GM12873 (cell line): ENCODE results near the gene INTS6L.

Source experiments
- TF ChIP-seq, protein P1 (sequence below): IDR thresholded peaks from 2 replicates; pipeline ENCODE4 v1.5.1; 2012; ENCODE audit warnings: low read depth, mild to moderate bottlenecking, moderate library complexity, low read length, control low read depth; ENCODE audit not compliant: insufficient read depth; ENCODE audit errors: missing control alignments

INTS6L gene

DNA sequence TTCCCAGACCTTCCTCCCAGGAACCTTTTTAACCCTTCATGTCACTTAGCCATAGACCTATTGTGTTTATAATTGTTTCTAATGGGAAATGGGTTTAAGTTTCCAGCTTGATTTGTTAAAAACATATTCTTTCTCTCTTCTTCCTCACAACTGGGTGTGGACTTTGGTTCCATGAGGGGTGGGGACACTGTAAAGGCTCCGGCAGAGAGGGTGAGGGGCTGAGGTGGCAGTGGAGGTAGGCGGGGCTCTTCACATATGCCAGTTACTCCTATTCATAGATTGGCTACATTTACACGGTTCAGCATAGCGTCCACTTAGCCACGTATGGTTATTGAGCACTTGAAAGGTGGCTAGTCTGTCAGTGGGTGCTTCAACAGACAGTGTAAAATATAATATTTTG, 7.8 kb downstream of the INTS6L start:
- TF ChIP-seq, protein P1, sequence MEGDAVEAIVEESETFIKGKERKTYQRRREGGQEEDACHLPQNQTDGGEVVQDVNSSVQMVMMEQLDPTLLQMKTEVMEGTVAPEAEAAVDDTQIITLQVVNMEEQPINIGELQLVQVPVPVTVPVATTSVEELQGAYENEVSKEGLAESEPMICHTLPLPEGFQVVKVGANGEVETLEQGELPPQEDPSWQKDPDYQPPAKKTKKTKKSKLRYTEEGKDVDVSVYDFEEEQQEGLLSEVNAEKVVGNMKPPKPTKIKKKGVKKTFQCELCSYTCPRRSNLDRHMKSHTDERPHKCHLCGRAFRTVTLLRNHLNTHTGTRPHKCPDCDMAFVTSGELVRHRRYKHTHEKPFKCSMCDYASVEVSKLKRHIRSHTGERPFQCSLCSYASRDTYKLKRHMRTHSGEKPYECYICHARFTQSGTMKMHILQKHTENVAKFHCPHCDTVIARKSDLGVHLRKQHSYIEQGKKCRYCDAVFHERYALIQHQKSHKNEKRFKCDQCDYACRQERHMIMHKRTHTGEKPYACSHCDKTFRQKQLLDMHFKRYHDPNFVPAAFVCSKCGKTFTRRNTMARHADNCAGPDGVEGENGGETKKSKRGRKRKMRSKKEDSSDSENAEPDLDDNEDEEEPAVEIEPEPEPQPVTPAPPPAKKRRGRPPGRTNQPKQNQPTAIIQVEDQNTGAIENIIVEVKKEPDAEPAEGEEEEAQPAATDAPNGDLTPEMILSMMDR: no peak

DNA sequence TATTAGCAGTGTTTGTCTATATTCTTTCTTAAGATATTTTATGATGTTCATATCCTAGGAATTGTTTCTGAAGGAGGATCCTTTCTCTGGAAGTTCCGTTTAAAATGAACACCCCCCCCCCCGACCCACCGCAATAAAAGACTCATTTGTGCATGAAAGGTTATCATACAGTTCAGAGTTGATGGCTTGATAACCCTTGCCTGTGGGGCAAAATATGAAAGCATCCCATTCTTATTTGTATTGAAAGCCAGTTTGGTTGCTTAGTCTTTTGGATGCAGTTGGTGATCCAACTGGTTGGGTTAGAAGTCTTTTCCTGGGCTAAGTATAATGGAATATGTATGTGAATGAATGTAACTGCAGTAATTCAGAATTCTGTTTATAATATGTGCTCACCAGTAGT, 8.3 kb downstream of the INTS6L start:
- TF ChIP-seq, protein P1: no peak

DNA sequence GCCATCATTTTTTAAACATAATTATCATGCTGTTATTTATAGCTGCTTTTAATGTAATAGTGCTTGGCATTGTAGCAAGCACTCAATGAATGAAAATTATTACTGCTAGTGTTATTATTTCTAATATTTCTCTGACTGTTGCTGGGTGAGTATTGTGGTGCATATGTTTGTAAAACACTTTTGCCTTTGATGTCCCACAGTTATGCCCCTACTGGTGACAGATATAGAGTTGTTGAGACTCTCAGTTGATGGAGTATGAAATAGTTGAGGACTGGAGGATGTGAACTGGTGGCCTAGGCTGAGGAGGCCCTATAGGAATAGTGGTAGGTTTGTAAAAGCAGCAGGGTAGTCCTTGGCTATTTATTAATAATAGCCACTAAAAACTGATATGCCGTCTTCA, 9.6 kb downstream of the INTS6L start:
- TF ChIP-seq, protein P1: no peak

DNA sequence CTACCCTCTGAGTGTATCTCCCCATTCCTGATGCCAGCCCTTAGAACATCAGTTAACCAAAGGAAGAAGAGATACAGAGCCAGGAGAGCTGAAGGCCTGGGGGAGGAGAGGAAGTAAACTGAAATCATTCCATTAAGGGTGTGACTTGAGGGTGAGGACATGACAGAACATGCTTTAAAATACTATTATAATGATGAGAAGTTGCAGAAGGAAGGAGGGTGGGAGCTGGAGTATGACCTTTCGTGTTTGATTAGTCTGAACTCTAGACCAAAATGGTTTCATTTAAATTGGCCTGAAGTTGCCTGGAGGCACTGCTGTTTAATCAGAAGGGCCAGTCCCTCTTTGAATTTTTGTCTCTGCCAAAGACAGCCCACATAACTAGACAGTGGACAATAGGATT, 11.4 kb downstream of the INTS6L start:
- TF ChIP-seq, protein P1: no peak

DNA sequence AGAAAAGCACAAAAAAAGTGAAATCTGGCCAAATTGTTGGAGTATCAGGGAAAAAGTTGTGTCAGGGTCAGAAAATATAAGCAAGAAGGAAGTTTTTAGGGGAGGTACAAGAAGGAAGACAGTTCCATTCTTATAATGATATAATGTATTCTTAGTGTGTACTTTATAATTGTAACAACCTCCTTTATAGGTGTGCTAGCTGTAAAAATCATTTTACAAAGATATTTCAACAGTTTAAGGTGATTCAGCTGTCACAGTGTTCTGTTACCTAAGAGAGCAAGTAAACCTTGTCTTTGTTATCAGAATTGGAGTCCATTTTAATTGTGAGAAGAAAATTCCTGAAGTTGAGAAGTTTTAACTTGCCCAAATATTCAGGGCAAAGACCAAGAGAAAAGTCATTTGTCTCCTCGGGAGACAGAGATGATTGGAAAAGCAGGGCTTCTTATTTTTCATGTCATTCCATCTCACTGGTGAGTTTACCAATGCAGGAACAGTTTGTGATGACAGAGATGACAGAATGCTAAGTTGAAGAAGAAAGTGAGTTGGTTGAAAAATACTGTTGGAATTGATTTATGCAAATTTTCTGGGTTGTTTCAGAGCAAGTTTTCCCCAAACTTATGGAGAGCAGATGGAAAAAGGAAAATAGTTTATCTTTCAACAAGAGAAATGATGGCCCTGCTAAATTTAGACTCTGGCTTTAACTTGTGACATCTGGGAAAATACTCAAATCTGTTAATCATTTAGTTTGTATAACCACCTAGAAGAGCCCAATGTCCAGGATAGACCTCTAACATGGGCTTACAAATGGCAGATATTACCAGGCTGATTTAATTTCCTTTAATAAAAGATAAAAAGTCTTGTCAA, 14.8 kb downstream of the INTS6L start:
- TF ChIP-seq, protein P1: no peak

DNA sequence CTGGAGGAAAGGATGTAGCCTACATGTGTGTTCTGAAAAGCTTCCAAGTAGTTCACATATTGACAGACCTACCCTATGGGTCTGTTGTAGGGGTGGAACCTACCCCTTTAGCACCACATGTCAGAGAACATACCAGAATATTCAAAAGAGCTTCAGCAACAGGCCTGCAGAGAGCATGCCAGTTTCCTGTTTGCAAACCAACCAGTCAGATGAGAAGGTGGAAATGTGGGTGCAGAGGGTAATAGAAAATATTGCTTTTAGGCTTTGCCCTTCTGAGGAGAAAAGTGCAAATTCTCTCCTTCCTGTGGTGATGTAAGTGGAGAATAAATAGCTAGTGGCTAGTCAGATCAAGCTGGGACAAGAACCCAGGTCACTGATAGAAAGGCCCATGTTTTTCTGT, 16.4 kb downstream of the INTS6L start:
- TF ChIP-seq, protein P1: no peak

DNA sequence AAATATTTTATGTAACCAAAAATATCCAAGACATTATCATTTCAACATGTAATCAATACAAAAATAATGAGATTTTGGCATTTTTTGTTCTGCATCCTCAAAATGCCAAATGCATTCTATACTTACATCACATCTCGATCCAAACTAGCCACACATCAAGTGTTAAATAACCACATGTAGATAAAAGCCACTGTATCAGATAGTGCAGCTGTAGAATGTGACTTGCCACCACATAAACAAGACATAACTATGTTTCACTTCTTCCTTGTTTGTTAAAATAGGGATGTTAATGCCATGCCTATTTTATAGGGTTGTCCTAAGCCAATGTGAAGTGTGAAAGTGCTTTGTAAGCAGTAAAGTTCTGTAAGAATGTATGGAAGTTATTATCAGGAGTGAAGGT, 20.9 kb downstream of the INTS6L start:
- TF ChIP-seq, protein P1: no peak
